GM23248 (cell line): ENCODE measurements around the gene ZNF329. TPM values are rescaled to one million over a fixed set of nuclear protein-coding genes. Genes with fewer than 3 reads are reported as not detected.
A peak's percentile ranks its signal among the peaks of the same experiment; 100 is the strongest.
"Not testable (repeated sequence)": the region's sequence is repeated elsewhere in the genome, so short reads cannot be mapped to it uniquely, and the experiment has no call there.

Experiments used
- DNase-seq: peaks from one replicate; pipeline ENCODE4 v3.0.0-alpha.2; 2015
- H2AFZ ChIP-seq: fragments of 200-600 bp; sonication (generic); 2 replicates; pipeline ENCODE4 v1.6.1; 2016; ENCODE audit warnings: antibody characterized with exemption
- H3F3A ChIP-seq: fragments of 200-600 bp; sonication (generic); 2 replicates; pipeline ENCODE4 v1.6.1; 2016; ENCODE audit warnings: mild to moderate bottlenecking, antibody characterized with exemption, mixed run types; ENCODE audit not compliant: insufficient read depth
- H3K27ac ChIP-seq: fragments of 200-600 bp; sonication (generic); 2 replicates; pipeline ENCODE4 v1.5.1; 2016; ENCODE audit warnings: mild to moderate bottlenecking
- H3K27me3 ChIP-seq: fragments of 200-600 bp; sonication (generic); replicated peaks from 2 replicates; pipeline ENCODE4 v1.6.1; 2016; ENCODE audit warnings: mild to moderate bottlenecking; ENCODE audit not compliant: insufficient read depth
- H3K36me3 ChIP-seq: fragments of 200-600 bp; sonication (generic); 2 replicates; pipeline ENCODE4 v1.6.1; 2016; ENCODE audit warnings: low read depth, mild to moderate bottlenecking
- H3K4me1 ChIP-seq: fragments of 200-600 bp; sonication (generic); 2 replicates; pipeline ENCODE4 v1.6.1; 2016; ENCODE audit warnings: mild to moderate bottlenecking; ENCODE audit not compliant: insufficient read depth
- H3K4me2 ChIP-seq: fragments of 200-600 bp; sonication (generic); one replicate; pipeline ENCODE4 v1.6.1; 2016; ENCODE audit warnings: mild to moderate bottlenecking; ENCODE audit not compliant: unreplicated experiment
- H3K4me3 ChIP-seq: fragments of 200-600 bp; sonication (generic); 2 replicates; pipeline ENCODE4 v1.5.1; 2016; ENCODE audit warnings: mild to moderate bottlenecking
- H3K79me2 ChIP-seq: fragments of 200-600 bp; sonication (generic); 2 replicates; pipeline ENCODE4 v1.6.1; 2016; ENCODE audit warnings: mild to moderate bottlenecking; ENCODE audit not compliant: insufficient read depth
- H3K9ac ChIP-seq: fragments of 200-600 bp; sonication (generic); 2 replicates; pipeline ENCODE4 v1.6.1; 2016; ENCODE audit warnings: mild to moderate bottlenecking
- H3K9me2 ChIP-seq: fragments of 200-600 bp; sonication (generic); 2 replicates; pipeline ENCODE4 v1.6.1; 2016; ENCODE audit warnings: mixed run types, mild to moderate bottlenecking, moderate library complexity; ENCODE audit not compliant: insufficient read depth
- H3K9me3 ChIP-seq: fragments of 200-600 bp; sonication (generic); one replicate; pipeline ENCODE4 v1.6.1; 2017; ENCODE audit warnings: low read depth
- H4K20me1 ChIP-seq: fragments of 200-600 bp; sonication (generic); 2 replicates; pipeline ENCODE4 v1.6.0; 2016; ENCODE audit not compliant: insufficient read depth
- EZH2 ChIP-seq: fragments of 200-600 bp; sonication (generic); IDR thresholded peaks from 2 replicates; pipeline ENCODE4 v1.6.1; 2018; ENCODE audit warnings: antibody characterized with exemption, mild to moderate bottlenecking; ENCODE audit not compliant: insufficient read depth, poor library complexity, severe bottlenecking
- EZH2phosphoT487 ChIP-seq: fragments of 200-600 bp; sonication (generic); IDR thresholded peaks from 2 replicates; pipeline ENCODE4 v1.6.1; 2018; ENCODE audit warnings: antibody characterized with exemption, moderate library complexity, mild to moderate bottlenecking, low read depth; ENCODE audit not compliant: insufficient read depth
- WGBS, 2 experiments: methylation state at CpG; one replicate each; pipeline ENCODE4 v1.1.6; 2015 to 2017; ENCODE audit warnings: low lambda C conversion rate in 2 of 2, low coverage in 1 of 2; ENCODE audit errors: missing lambda C conversion rate in 2 of 2; 5-methylcytosine and 5-hydroxymethylcytosine counted together
- in situ Hi-C: fragments of 300-500 bp; cut with MboI; formaldehyde crosslinking; loops from 2 replicates; pipeline ENCODE4 v1.15.0; 2020
- polyA plus RNA-seq: library from polyadenylated mRNA; unstranded; fragments of >200 nt; fragmentation: Nextera tagmentation; extraction: Ambion mirVana; gene quantifications from 2 replicates; pipeline ENCODE4 v1.2.1, GENCODE V29; 2016
- total RNA-seq: library from RNA; depleted of rRNA; stranded (reverse); fragments of >200 nt; shearing (Covaris generic); gene quantifications from 2 replicates; pipeline ENCODE4 v1.2.3, GENCODE V29; 2014

The ZNF329 gene
- total and polyA plus RNA-seq, 2 experiments from 2014 or later: 1.7 to 15.1 TPM

- Histone ChIP-seq H3K36me3 (no peaks in the 10 kb centered on the region), H3K9ac (no peak overlapping the region), H2AFZ (no peak overlapping the region), H3K4me3 (peak overlapping the region; percentile 95; the same call in 1 of the 2 replicates), H3K9me3 (no peaks in the 10 kb centered on the region), H3F3A (0 out of 2 replicates have a peak, but pooled peaks cover 5% of the 10 kb centered on the region), H3K27ac (no peak overlapping the region), H3K27me3 (no peaks in the 10 kb centered on the region), H4K20me1 (no peaks in the 10 kb centered on the region), H3K4me1 (peaks cover 4% of the 10 kb centered on the region), H3K79me2 (peaks cover 54% of the 10 kb centered on the region), H3K9me2 (no peaks in the 10 kb centered on the region), H3K4me2 (no peak overlapping the region)
- in situ Hi-C loops: no loop called here
- DNase-seq: no peak
- TF ChIP-seq EZH2 (no peak), EZH2phosphoT487 (no peak)
- 91 to 97% methylated on average over 2 of the region's 2 CpGs for WGBS, 2 experiments
Observed at GRCh38 chr19:58153386-58153785, 2.8 kb upstream of the ZNF329 start.

GRCh38 chr19:58147475-58147874 is 3.1 kb downstream of the ZNF329 start:
- H3K4me3 ChIP-seq, H3K27ac ChIP-seq, H3K4me2 ChIP-seq, H3K4me1 ChIP-seq, H4K20me1 ChIP-seq, H3K9me3 ChIP-seq, H2AFZ ChIP-seq, H3K9ac ChIP-seq, H3K9me2 ChIP-seq, H3K27me3 ChIP-seq, DNase-seq, H3F3A ChIP-seq, in situ Hi-C loops, H3K36me3 ChIP-seq: not testable (repeated sequence)
- 90% methylated on average over 18 of the region's 28 CpGs; no CpG with 5 or more reads in 1 of the 2 experiments for WGBS, 2 experiments
- peaks cover 80% of the 10 kb centered on the region for H3K79me2 ChIP-seq

DNA sequence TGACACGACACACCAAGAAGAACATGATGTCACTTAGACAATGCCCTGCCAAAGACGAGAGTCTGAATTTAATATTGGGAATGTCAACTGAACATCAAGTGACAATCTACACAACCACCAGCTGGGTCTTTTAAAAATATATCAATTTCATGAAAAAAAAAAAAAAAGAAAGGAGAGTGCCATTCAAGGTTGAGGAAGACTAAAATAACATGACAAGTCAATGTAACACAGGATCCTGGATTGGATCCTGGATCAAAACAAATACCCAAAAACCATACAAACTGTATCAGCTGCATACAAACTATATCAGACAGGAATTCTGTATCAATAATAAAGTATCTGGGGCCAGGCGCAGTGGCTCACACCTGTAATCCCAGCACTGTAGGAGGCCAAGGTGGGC is 4.7 kb downstream of the ZNF329 start:
- no peaks in the 10 kb centered on the region for H4K20me1 ChIP-seq
- peaks cover 9% of the 10 kb centered on the region for H3K9me3 ChIP-seq
- in situ Hi-C loops: no loop called here
- H2AFZ ChIP-seq: no peak overlapping the region
- H3K9me2 ChIP-seq: no peaks in the 10 kb centered on the region
- H3K4me1 ChIP-seq: no peaks in the 10 kb centered on the region; the same call in none of the 2 replicates
- WGBS, 2 experiments: 95 to 100% methylated on average over 3 of the region's 3 CpGs
- H3K36me3 ChIP-seq: peaks cover 26% of the 10 kb centered on the region
- DNase-seq: no peak
- no peaks in the 10 kb centered on the region for H3K27me3 ChIP-seq
- H3K79me2 ChIP-seq: peaks cover 70% of the 10 kb centered on the region
- H3K4me2 ChIP-seq: no peak overlapping the region
- H3K4me3 ChIP-seq: no peak overlapping the region
- no peaks in the 10 kb centered on the region for H3F3A ChIP-seq
- TF ChIP-seq EZH2phosphoT487 (no peak), EZH2 (no peak)
- H3K9ac ChIP-seq: no peak overlapping the region
- H3K27ac ChIP-seq: no peak overlapping the region

- Histone ChIP-seq H3K9ac (no peak overlapping the region), H3K79me2 (peaks cover 38% of the 10 kb centered on the region), H2AFZ (no peak overlapping the region), H3K4me2 (no peak overlapping the region), H3K27ac (no peak overlapping the region), H3K4me3 (no peak overlapping the region), H3K4me1 (no peaks in the 10 kb centered on the region), H3F3A (peaks cover under 1% of the 10 kb centered on the region; the same call in 1 of the 2 replicates), H4K20me1 (no peaks in the 10 kb centered on the region), H3K9me2 (no peaks in the 10 kb centered on the region), H3K9me3 (peaks cover 8% of the 10 kb centered on the region), H3K27me3 (no peaks in the 10 kb centered on the region), H3K36me3 (peaks cover 95% of the 10 kb centered on the region)
- no peak for DNase-seq
- TF ChIP-seq EZH2: no peak
- TF ChIP-seq EZH2phosphoT487: no peak
- in situ Hi-C loops: no loop called here
- 89 to 100% methylated on average over 1 of the region's 1 CpG for WGBS, 2 experiments
Observed at GRCh38 chr19:58134244-58134643, 16.3 kb downstream of the ZNF329 start.

DNA sequence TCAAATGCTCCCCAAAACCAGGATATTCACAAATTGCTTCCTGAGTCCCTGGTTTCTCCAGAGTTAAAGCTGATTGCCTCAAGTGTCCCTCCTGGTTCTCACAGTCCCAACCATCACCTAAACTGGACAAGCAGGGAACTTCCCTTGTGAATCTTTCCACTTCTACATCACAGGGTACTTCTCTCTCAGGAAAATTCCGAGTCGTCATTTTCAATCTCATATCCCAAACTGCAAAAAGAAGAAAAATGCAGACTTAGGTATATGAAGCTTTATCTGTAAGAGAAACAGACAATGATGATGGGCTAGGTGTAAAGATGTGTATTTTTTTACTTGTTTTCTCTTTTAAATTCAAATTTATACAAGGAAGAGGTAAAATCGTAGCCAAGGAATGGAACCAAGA is 21.3 kb downstream of the ZNF329 start:
- Histone ChIP-seq H3K9me3 (peaks cover 18% of the 10 kb centered on the region), H3K9me2 (no peaks in the 10 kb centered on the region), H3K36me3 (peaks cover 83% of the 10 kb centered on the region), H3K4me3 (no peak overlapping the region), H3K9ac (no peak overlapping the region), H4K20me1 (no peaks in the 10 kb centered on the region), H3K4me1 (no peaks in the 10 kb centered on the region), H3K27me3 (no peaks in the 10 kb centered on the region), H3F3A (peaks cover 18% of the 10 kb centered on the region), H3K79me2 (no peaks in the 10 kb centered on the region), H3K4me2 (no peak overlapping the region), H2AFZ (no peak overlapping the region), H3K27ac (no peak overlapping the region)
- in situ Hi-C loops: no loop called here
- WGBS, 2 experiments: 97 to 99% methylated on average over 3 of the region's 3 CpGs
- DNase-seq: no peak
- TF ChIP-seq EZH2phosphoT487 (no peak), EZH2 (no peak)
